ENCODE results near the gene TMEM164. TPM values are rescaled to one million over a fixed set of nuclear protein-coding genes. Genes with fewer than 3 reads are reported as not detected.

TMEM164 gene
- total RNA-seq, 1 donor from 2014 or later = 14.9 TPM

GRCh38 chrX:110173192-110174175 is 170.6 kb downstream of the TMEM164 start:
- H3K36me3 Mint-ChIP-seq (ENCODE audit: low read depth) = peaks cover 10% of the 10 kb centered on the region
- H3K27me3 Mint-ChIP-seq = no peaks in the 10 kb centered on the region
- intact Hi-C loops (cut with micrococcal nuclease) = no loop called here
- no peak overlapping the region for H3K4me3 Mint-ChIP-seq
- no peaks in the 10 kb centered on the region for H3K9me3 Mint-ChIP-seq
- H3K4me1 Mint-ChIP-seq = peaks cover 2% of the 10 kb centered on the region
- DNase-seq = no peak
- no peak overlapping the region for H3K27ac Mint-ChIP-seq

- intact Hi-C loops (cut with micrococcal nuclease) = no loop called here
- H3K27me3 Mint-ChIP-seq = no peaks in the 10 kb centered on the region
- H3K4me1 Mint-ChIP-seq = peaks cover 2% of the 10 kb centered on the region
- no peak overlapping the region for H3K4me3 Mint-ChIP-seq
- no peak overlapping the region for H3K27ac Mint-ChIP-seq
- DNase-seq = no peak
- no peaks in the 10 kb centered on the region for H3K9me3 Mint-ChIP-seq
- H3K36me3 Mint-ChIP-seq (ENCODE audit: low read depth) = peaks cover 10% of the 10 kb centered on the region
Observed at GRCh38 chrX:110175146-110175545, 172.2 kb downstream of the TMEM164 start.

GRCh38 chrX:110175696-110176095 is 172.8 kb downstream of the TMEM164 start:
- intact Hi-C loops (cut with micrococcal nuclease) = no loop called here
- Mint-ChIP-seq H3K36me3 (ENCODE audit: low read depth) (peaks cover 10% of the 10 kb centered on the region), H3K4me3 (no peak overlapping the region), H3K4me1 (peaks cover 2% of the 10 kb centered on the region), H3K27me3 (no peaks in the 10 kb centered on the region), H3K27ac (no peak overlapping the region), H3K9me3 (no peaks in the 10 kb centered on the region)
- DNase-seq = no peak

- Mint-ChIP-seq H3K4me1 (peaks cover 7% of the 10 kb centered on the region), H3K4me3 (no peak overlapping the region)
- intact Hi-C loops (cut with micrococcal nuclease) = no loop called here
Observed at GRCh38 chrX:110178179-110178865, 175.4 kb downstream of the TMEM164 start.

GRCh38 chrX:110180176-110180927 is 177.4 kb downstream of the TMEM164 start:
- peaks cover 9% of the 10 kb centered on the region for H3K4me1 Mint-ChIP-seq
- H3K36me3 Mint-ChIP-seq (ENCODE audit: low read depth) = peaks cover 6% of the 10 kb centered on the region
- DNase-seq = no peak
- H3K4me3 Mint-ChIP-seq = no peak overlapping the region
- no peaks in the 10 kb centered on the region for H3K27me3 Mint-ChIP-seq
- no peak overlapping the region for H3K27ac Mint-ChIP-seq
- intact Hi-C loops (cut with micrococcal nuclease) = no loop called here
- no peaks in the 10 kb centered on the region for H3K9me3 Mint-ChIP-seq

More at GRCh38 chrX:110178179-110178865, 175.4 kb downstream of the TMEM164 start:
- no peaks in the 10 kb centered on the region for H3K9me3 Mint-ChIP-seq
- H3K27me3 Mint-ChIP-seq = no peaks in the 10 kb centered on the region
- DNase-seq = no peak
- H3K36me3 Mint-ChIP-seq (ENCODE audit: low read depth) = peaks cover 10% of the 10 kb centered on the region
- H3K27ac Mint-ChIP-seq = no peak overlapping the region

GRCh38 chrX:110180928-110181310 is 178.0 kb downstream of the TMEM164 start:
- intact Hi-C loops (cut with micrococcal nuclease) = no loop called here
- no peaks in the 10 kb centered on the region for H3K27me3 Mint-ChIP-seq

GRCh38 chrX:110181459-110182137 is 178.7 kb downstream of the TMEM164 start:
- peaks cover 3% of the 10 kb centered on the region for H3K9me3 Mint-ChIP-seq
- H3K4me3 Mint-ChIP-seq = no peak overlapping the region
- no peak for DNase-seq
- no peaks in the 10 kb centered on the region for H3K27me3 Mint-ChIP-seq
- intact Hi-C loops (cut with micrococcal nuclease) = no loop called here
- H3K27ac Mint-ChIP-seq = no peak overlapping the region
- H3K4me1 Mint-ChIP-seq = peaks cover 10% of the 10 kb centered on the region
- peaks cover 8% of the 10 kb centered on the region for H3K36me3 Mint-ChIP-seq (ENCODE audit: low read depth)

More at GRCh38 chrX:110180928-110181310, 178.0 kb downstream of the TMEM164 start:
- no peak overlapping the region for H3K27ac Mint-ChIP-seq
- H3K9me3 Mint-ChIP-seq = no peaks in the 10 kb centered on the region
- peaks cover 10% of the 10 kb centered on the region for H3K4me1 Mint-ChIP-seq
- no peak for DNase-seq
- H3K36me3 Mint-ChIP-seq (ENCODE audit: low read depth) = peaks cover 9% of the 10 kb centered on the region
- H3K4me3 Mint-ChIP-seq = no peak overlapping the region

GRCh38 chrX:110182362-110182761 is 179.4 kb downstream of the TMEM164 start:
- Mint-ChIP-seq H3K27ac (no peak overlapping the region), H3K36me3 (ENCODE audit: low read depth) (peaks cover 10% of the 10 kb centered on the region), H3K4me1 (peaks cover 10% of the 10 kb centered on the region), H3K4me3 (no peak overlapping the region), H3K27me3 (no peaks in the 10 kb centered on the region), H3K9me3 (peaks cover 3% of the 10 kb centered on the region)
- intact Hi-C loops (cut with micrococcal nuclease) = no loop called here
- DNase-seq = no peak

- DNase-seq = no peak
- H3K4me3 Mint-ChIP-seq = no peak overlapping the region
- H3K9me3 Mint-ChIP-seq = peaks cover 3% of the 10 kb centered on the region
- H3K36me3 Mint-ChIP-seq (ENCODE audit: low read depth) = peaks cover 11% of the 10 kb centered on the region
- peaks cover 10% of the 10 kb centered on the region for H3K4me1 Mint-ChIP-seq
- H3K27ac Mint-ChIP-seq = no peak overlapping the region
- intact Hi-C loops (cut with micrococcal nuclease) = no loop called here
- H3K27me3 Mint-ChIP-seq = no peaks in the 10 kb centered on the region
Observed at GRCh38 chrX:110182865-110183264, 180.0 kb downstream of the TMEM164 start.

- Mint-ChIP-seq H3K27ac (no peak overlapping the region), H3K36me3 (ENCODE audit: low read depth) (peaks cover 15% of the 10 kb centered on the region), H3K4me1 (peaks cover 10% of the 10 kb centered on the region), H3K27me3 (no peaks in the 10 kb centered on the region), H3K4me3 (no peak overlapping the region), H3K9me3 (peaks cover 3% of the 10 kb centered on the region)
- intact Hi-C loops (cut with micrococcal nuclease) = no loop called here
- no peak for DNase-seq
Observed at GRCh38 chrX:110183314-110183713, 180.4 kb downstream of the TMEM164 start.

GRCh38 chrX:110188701-110189558 is 186.0 kb downstream of the TMEM164 start:
- H3K4me1 Mint-ChIP-seq = peaks cover 15% of the 10 kb centered on the region
- DNase-seq = no peak
- H3K4me3 Mint-ChIP-seq = peak overlapping the region; percentile 34
- H3K9me3 Mint-ChIP-seq = peaks cover 6% of the 10 kb centered on the region
- no peaks in the 10 kb centered on the region for H3K27me3 Mint-ChIP-seq
- H3K27ac Mint-ChIP-seq = peak overlapping the region; percentile 80
- intact Hi-C loops (cut with micrococcal nuclease) = no loop called here
- H3K36me3 Mint-ChIP-seq (ENCODE audit: low read depth) = peaks cover 15% of the 10 kb centered on the region

GRCh38 chrX:110192516-110192915 is 189.6 kb downstream of the TMEM164 start:
- Mint-ChIP-seq H3K36me3 (ENCODE audit: low read depth) (peaks cover 10% of the 10 kb centered on the region), H3K27ac (no peak overlapping the region), H3K4me3 (no peak overlapping the region), H3K4me1 (peaks cover 12% of the 10 kb centered on the region), H3K9me3 (peaks cover 3% of the 10 kb centered on the region), H3K27me3 (no peaks in the 10 kb centered on the region)
- intact Hi-C loops (cut with micrococcal nuclease) = no loop called here
- DNase-seq = no peak

All from activated CD4-positive, alpha-beta T cell treated with anti-CD3 and anti-CD28 coated beads, Interleukin-2, amount 10 ng/mL, durations not matched to agents 24 days and 14 days (primary cell).